Measurements from ENCODE around the gene TAOK1. TPM values are rescaled to one million over a fixed set of nuclear protein-coding genes. Genes with fewer than 3 reads are reported as not detected.

The TAOK1 gene
- total RNA-seq, 1 donor from 2014 or later, result 87.1 TPM

- Mint-ChIP-seq H3K9me3 (ENCODE audit: low read depth) (no peaks in the 10 kb centered on the region), H3K27me3 (ENCODE audit: low read depth) (no peaks in the 10 kb centered on the region), H3K36me3 (ENCODE audit: low read depth) (no peaks in the 10 kb centered on the region), H3K4me1 (ENCODE audit: low read depth) (peaks cover 69% of the 10 kb centered on the region), H3K27ac (ENCODE audit: unreplicated experiment) (peak overlapping the region; percentile 88), H3K4me3 (ENCODE audit: unreplicated experiment) (peak overlapping the region; percentile 69)
- TF ChIP-seq CTCF (IDR thresholded peaks at IDR 0.05), result no peak
- DNase-seq (ENCODE audit: low spot score), result peak; percentile 89
Observed at GRCh38 chr17:29590411-29591145, 200.4 kb downstream of the TAOK1 start.

DNA sequence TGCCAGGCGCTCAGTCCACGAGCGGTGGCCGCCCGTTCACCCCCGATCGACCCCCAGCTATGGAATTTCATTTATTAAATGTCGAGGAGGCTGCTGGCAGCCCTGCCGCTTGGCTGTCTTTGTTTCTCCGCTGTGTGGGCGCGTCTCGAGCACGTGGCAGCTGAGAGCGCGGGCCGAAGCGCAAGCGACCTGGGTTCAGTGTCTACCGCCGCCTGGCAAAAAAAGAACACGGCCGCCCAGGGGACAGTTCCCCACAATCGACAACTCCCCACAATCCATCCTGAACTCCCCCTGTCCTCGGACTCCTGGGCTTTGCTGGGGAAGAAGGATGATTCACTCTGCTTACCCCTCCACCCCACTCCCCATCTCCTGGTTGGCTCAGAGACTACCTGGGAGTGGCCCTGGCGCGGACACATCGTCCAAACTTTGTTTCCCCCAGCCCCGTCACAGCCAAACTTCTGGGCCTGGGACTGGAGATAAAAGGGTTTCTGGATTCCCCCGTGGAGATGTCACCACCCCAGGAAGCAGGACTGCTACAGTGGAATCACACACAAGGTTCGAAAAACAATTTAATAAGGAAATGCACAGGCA is 201.1 kb downstream of the TAOK1 start:
- Mint-ChIP-seq H3K36me3 (ENCODE audit: low read depth) (no peaks in the 10 kb centered on the region), H3K27ac (ENCODE audit: unreplicated experiment) (peak overlapping the region; percentile 88), H3K9me3 (ENCODE audit: low read depth) (no peaks in the 10 kb centered on the region), H3K4me1 (ENCODE audit: low read depth) (peaks cover 66% of the 10 kb centered on the region), H3K27me3 (ENCODE audit: low read depth) (no peaks in the 10 kb centered on the region), H3K4me3 (ENCODE audit: unreplicated experiment) (peak overlapping the region; percentile 69)
- no peak for TF ChIP-seq CTCF (IDR thresholded peaks at IDR 0.05)
- peak; percentile 84 for DNase-seq (ENCODE audit: low spot score)

- peak; percentile 97 for DNase-seq (ENCODE audit: low spot score)
- Mint-ChIP-seq H3K27ac (ENCODE audit: unreplicated experiment) (peak overlapping the region; percentile 88), H3K27me3 (ENCODE audit: low read depth) (no peaks in the 10 kb centered on the region), H3K4me3 (ENCODE audit: unreplicated experiment) (peak overlapping the region; percentile 69), H3K4me1 (ENCODE audit: low read depth) (peaks cover 66% of the 10 kb centered on the region), H3K9me3 (ENCODE audit: low read depth) (no peaks in the 10 kb centered on the region), H3K36me3 (ENCODE audit: low read depth) (no peaks in the 10 kb centered on the region)
- TF ChIP-seq CTCF (IDR thresholded peaks at IDR 0.05), result peak; percentile 97
Observed at GRCh38 chr17:29591737-29592608, 201.8 kb downstream of the TAOK1 start.

- H3K4me1 Mint-ChIP-seq (ENCODE audit: low read depth), result peaks cover 64% of the 10 kb centered on the region
Observed at GRCh38 chr17:29592850-29593551, 202.8 kb downstream of the TAOK1 start, which contains the start of gene ANKRD13B. Gene ANKRD13B, plus strand, starts transcription at chr17:29593132. Its CDS starts 490 bp downstream, at chr17:29593622.

More at GRCh38 chr17:29592850-29593551, 202.8 kb downstream of the TAOK1 start, which contains the start of gene ANKRD13B:
- H3K27me3 Mint-ChIP-seq (ENCODE audit: low read depth), result no peaks in the 10 kb centered on the region
- DNase-seq (ENCODE audit: low spot score), result peak; percentile 92
- H3K36me3 Mint-ChIP-seq (ENCODE audit: low read depth), result no peaks in the 10 kb centered on the region
- peak within 1 kb of the TSS; percentile 71 for H3K4me3 Mint-ChIP-seq (ENCODE audit: unreplicated experiment)
- H3K9me3 Mint-ChIP-seq (ENCODE audit: low read depth), result no peaks in the 10 kb centered on the region
- no peak for TF ChIP-seq CTCF (IDR thresholded peaks at IDR 0.05)
- H3K27ac Mint-ChIP-seq (ENCODE audit: unreplicated experiment), result peak within 1 kb of the TSS; percentile 88
